Measurements from ENCODE around the gene UBE2M.

The UBE2M gene

GRCh38 chr19:58536852-58537798 lies 21.3 kb downstream of the UBE2M start:
- no peak overlapping the region for H3K4me3 ChIP-seq (ENCODE audit: low read depth, low read length)

GRCh38 chr19:58535857-58536256 lies 22.6 kb downstream of the UBE2M start:
- no peak for TF ChIP-seq CTCF (IDR thresholded peaks at IDR 0.05; ENCODE audit: borderline replicate concordance, insufficient read depth, low read depth, low read length)
- no peak overlapping the region for H3K4me3 ChIP-seq (ENCODE audit: low read depth, low read length)

More at GRCh38 chr19:58536852-58537798, 21.3 kb downstream of the UBE2M start:
- no peak for TF ChIP-seq CTCF (IDR thresholded peaks at IDR 0.05; ENCODE audit: borderline replicate concordance, insufficient read depth, low read depth, low read length)

GRCh38 chr19:58531034-58531840 lies 27.2 kb downstream of the UBE2M start:
- no peak for TF ChIP-seq CTCF (IDR thresholded peaks at IDR 0.05; ENCODE audit: borderline replicate concordance, insufficient read depth, low read depth, low read length)
- H3K4me3 ChIP-seq (ENCODE audit: low read depth, low read length) = no peak overlapping the region

GRCh38 chr19:58529405-58529804 lies 29.0 kb downstream of the UBE2M start:
- H3K4me3 ChIP-seq (ENCODE audit: low read depth, low read length) = no peak overlapping the region
- no peak for TF ChIP-seq CTCF (IDR thresholded peaks at IDR 0.05; ENCODE audit: borderline replicate concordance, insufficient read depth, low read depth, low read length)

- H3K4me3 ChIP-seq (ENCODE audit: low read depth, low read length) = no peak overlapping the region
- TF ChIP-seq CTCF (IDR thresholded peaks at IDR 0.05; ENCODE audit: borderline replicate concordance, insufficient read depth, low read depth, low read length) = no peak
Observed at GRCh38 chr19:58522709-58523108, 35.7 kb downstream of the UBE2M start.

- no peak overlapping the region for H3K4me3 ChIP-seq (ENCODE audit: low read depth, low read length)
Observed at GRCh38 chr19:58521651-58522050, 36.8 kb downstream of the UBE2M start.

More at GRCh38 chr19:58521651-58522050, 36.8 kb downstream of the UBE2M start:
- no peak for TF ChIP-seq CTCF (IDR thresholded peaks at IDR 0.05; ENCODE audit: borderline replicate concordance, insufficient read depth, low read depth, low read length)
